ENCODE results near the gene GNAI1. TPM values are rescaled to one million over a fixed set of nuclear protein-coding genes. Genes with fewer than 3 reads are reported as not detected.
A peak's percentile ranks its signal among the peaks of the same experiment; 100 is the strongest.

The GNAI1 gene
- polyA plus RNA-seq, 2 of the 4 experiments (the other 2 are of a cell fraction) = 46.3 to 96.3 TPM

DNA sequence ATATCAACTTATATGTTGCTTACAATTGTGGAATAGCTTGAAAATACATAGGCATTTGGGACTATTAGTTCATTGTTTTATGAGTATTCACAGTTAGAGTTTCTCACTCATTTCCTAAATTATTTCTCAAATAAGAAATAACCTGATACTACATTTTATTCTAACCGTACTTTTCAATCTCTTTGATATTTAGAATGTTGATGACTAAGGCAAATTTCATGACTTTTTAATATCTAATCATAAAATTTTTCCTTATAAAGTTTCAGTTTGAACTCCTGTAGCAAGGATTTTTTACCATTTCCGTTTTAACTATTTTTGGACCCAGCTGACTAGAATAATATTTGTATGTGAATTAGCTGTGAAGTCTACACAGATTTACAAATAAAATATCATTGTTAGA lies 41.3 kb upstream of the GNAI1 start:
- H3K27ac ChIP-seq = no peak overlapping the region
- ATAC-seq = no peak
- ChIA-PET CTCF (interaction anchor here (1.6 kb wide), 1 partner anchor 299 kb away, joined by 5 read pairs; no protein-coding TSS in a partner anchor), POLR2A (no interaction called here)
- no peak for FAIRE-seq
- no peak overlapping the region for H3K4me3 ChIP-seq
- WGBS (ENCODE audit: missing lambda C conversion rate) = 72% methylated on average over 2 of the region's 2 CpGs
- H3K4me1 ChIP-seq = no peaks in the 10 kb centered on the region
- no peak overlapping the region for H3K4me2 ChIP-seq
- H3K9me3 ChIP-seq = no peaks in the 10 kb centered on the region
- no peak for TF ChIP-seq SREBF2 (IDR thresholded peaks at IDR 0.05)
- TF ChIP-seq MAFK (IDR thresholded peaks at IDR 0.05; ENCODE audit: partially characterized antibody) = peak; percentile 31
- DNase-seq (ENCODE audit: low read depth in 1 of 2, low spot score in 1 of 2) = no peak

DNA sequence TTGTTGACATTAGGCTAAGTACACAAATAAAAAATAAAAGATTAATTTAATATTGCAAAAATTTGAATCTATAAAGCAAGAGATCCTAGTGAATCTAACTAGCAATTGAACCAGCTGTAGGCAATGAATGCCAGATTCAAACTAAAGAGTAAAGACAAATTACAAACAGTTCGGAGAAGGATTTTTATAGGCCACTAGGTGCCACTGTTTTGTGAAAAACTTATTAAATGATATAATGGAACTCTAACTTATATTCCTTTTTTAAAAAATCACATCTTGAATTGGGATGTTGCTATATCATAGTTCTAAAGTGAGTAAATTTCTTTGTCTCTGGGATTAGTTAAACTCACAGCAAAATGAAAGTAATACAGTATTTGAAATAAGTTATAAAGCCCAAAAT lies 39.1 kb upstream of the GNAI1 start:
- ATAC-seq (peak in 1 of 2 experiments; percentile 44; a peak in 1 of 6 replicates), DNase-seq (ENCODE audit: low read depth in 1 of 2, low spot score in 1 of 2) (no peak), FAIRE-seq (peak; percentile 23)
- 25% methylated on average over 1 of the region's 1 CpG for WGBS (ENCODE audit: missing lambda C conversion rate)
- Histone ChIP-seq H3K4me3 (no peak overlapping the region), H3K4me1 (no peaks in the 10 kb centered on the region), H3K9me3 (no peaks in the 10 kb centered on the region), H3K4me2 (no peak overlapping the region), H3K27ac (no peak overlapping the region)
- TF ChIP-seq PHF8 (IDR thresholded peaks at IDR 0.05; ENCODE audit: borderline replicate concordance, low read depth) (no peak), ZSCAN20 (CRISPR knock-in tag; IDR thresholded peaks at IDR 0.05) (no peak), SMC3 (IDR thresholded peaks at IDR 0.05) (peak; percentile 63), RAD21 (conservative IDR thresholded peaks at IDR 0.05 in 1 of 2, IDR thresholded peaks at IDR 0.05 in 1 of 2) (peak; percentile 48 to 68)
- TF ChIP-seq, protein P1, sequence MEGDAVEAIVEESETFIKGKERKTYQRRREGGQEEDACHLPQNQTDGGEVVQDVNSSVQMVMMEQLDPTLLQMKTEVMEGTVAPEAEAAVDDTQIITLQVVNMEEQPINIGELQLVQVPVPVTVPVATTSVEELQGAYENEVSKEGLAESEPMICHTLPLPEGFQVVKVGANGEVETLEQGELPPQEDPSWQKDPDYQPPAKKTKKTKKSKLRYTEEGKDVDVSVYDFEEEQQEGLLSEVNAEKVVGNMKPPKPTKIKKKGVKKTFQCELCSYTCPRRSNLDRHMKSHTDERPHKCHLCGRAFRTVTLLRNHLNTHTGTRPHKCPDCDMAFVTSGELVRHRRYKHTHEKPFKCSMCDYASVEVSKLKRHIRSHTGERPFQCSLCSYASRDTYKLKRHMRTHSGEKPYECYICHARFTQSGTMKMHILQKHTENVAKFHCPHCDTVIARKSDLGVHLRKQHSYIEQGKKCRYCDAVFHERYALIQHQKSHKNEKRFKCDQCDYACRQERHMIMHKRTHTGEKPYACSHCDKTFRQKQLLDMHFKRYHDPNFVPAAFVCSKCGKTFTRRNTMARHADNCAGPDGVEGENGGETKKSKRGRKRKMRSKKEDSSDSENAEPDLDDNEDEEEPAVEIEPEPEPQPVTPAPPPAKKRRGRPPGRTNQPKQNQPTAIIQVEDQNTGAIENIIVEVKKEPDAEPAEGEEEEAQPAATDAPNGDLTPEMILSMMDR (IDR thresholded peaks at IDR 0.05) = peak; percentile 58
- TF ChIP-seq, protein P2, sequence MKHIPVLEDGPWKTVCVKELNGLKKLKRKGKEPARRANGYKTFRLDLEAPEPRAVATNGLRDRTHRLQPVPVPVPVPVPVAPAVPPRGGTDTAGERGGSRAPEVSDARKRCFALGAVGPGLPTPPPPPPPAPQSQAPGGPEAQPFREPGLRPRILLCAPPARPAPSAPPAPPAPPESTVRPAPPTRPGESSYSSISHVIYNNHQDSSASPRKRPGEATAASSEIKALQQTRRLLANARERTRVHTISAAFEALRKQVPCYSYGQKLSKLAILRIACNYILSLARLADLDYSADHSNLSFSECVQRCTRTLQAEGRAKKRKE (CRISPR knock-in tag; IDR thresholded peaks at IDR 0.05; ENCODE audit: low read depth) = no peak
- ChIA-PET CTCF (interaction anchor here (0.9 to 3.4 kb wide), 11 partner anchors 9 to 335 kb away, joined by 3 to 21 read pairs (median 3); no protein-coding TSS in a partner anchor), POLR2A (no interaction called here)

DNA sequence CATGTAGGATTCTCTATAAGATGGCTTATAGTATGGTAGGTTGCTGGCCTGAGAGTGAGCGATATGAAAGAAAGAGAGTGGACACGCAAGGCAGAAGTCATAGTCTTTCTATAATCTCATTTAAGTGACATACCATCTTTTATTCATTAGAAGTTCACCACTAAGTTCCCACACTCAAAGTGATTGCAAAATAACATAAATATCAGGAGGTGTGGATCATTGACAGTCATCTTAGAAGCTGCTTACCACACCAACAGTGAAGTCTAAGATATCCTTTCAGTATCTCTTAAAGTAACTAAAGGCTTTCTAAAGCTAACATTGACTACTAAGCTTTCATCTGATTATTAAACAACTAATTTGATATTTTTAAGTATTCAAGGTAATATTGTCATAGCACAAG lies 36.9 kb upstream of the GNAI1 start:
- ChIA-PET CTCF (interaction anchor here (0.9 to 3.4 kb wide), 8 partner anchors 9 to 295 kb away, joined by 3 to 21 read pairs (median 4); no protein-coding TSS in a partner anchor), POLR2A (interaction anchor here (1.0 kb wide), 1 partner anchor 37 kb away, joined by 3 read pairs; the partner anchor contains the start of gene GNAI1)
- TF ChIP-seq, protein P3, sequence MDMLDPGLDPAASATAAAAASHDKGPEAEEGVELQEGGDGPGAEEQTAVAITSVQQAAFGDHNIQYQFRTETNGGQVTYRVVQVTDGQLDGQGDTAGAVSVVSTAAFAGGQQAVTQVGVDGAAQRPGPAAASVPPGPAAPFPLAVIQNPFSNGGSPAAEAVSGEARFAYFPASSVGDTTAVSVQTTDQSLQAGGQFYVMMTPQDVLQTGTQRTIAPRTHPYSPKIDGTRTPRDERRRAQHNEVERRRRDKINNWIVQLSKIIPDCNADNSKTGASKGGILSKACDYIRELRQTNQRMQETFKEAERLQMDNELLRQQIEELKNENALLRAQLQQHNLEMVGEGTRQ (IDR thresholded peaks at IDR 0.05) = no peak
- no peak for TF ChIP-seq CHD4 (IDR thresholded peaks at IDR 0.05; ENCODE audit: borderline replicate concordance)
- no peak for TF ChIP-seq ZFP36 (IDR thresholded peaks at IDR 0.05; ENCODE audit: borderline replicate concordance, partially characterized antibody)
- TF ChIP-seq NPAS2 (CRISPR knock-in tag; IDR thresholded peaks at IDR 0.05; ENCODE audit: borderline replicate concordance) = no peak
- TF ChIP-seq, protein P4, sequence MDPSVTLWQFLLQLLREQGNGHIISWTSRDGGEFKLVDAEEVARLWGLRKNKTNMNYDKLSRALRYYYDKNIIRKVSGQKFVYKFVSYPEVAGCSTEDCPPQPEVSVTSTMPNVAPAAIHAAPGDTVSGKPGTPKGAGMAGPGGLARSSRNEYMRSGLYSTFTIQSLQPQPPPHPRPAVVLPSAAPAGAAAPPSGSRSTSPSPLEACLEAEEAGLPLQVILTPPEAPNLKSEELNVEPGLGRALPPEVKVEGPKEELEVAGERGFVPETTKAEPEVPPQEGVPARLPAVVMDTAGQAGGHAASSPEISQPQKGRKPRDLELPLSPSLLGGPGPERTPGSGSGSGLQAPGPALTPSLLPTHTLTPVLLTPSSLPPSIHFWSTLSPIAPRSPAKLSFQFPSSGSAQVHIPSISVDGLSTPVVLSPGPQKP (IDR thresholded peaks at IDR 0.05; ENCODE audit: low read depth, low read length) = no peak
- WGBS (ENCODE audit: missing lambda C conversion rate) = 97% methylated on average over 2 of the region's 2 CpGs
- H3K4me3 ChIP-seq = no peak overlapping the region
- no peak overlapping the region for H3K4me2 ChIP-seq
- no peak overlapping the region for H3K27ac ChIP-seq
- FAIRE-seq = no peak
- ATAC-seq = no peak
- peaks cover 2% of the 10 kb centered on the region; the same call in 1 of the 3 replicates for H3K9me3 ChIP-seq
- H3K4me1 ChIP-seq = no peaks in the 10 kb centered on the region
- no peak for DNase-seq (ENCODE audit: low read depth in 1 of 2, low spot score in 1 of 2)

DNA sequence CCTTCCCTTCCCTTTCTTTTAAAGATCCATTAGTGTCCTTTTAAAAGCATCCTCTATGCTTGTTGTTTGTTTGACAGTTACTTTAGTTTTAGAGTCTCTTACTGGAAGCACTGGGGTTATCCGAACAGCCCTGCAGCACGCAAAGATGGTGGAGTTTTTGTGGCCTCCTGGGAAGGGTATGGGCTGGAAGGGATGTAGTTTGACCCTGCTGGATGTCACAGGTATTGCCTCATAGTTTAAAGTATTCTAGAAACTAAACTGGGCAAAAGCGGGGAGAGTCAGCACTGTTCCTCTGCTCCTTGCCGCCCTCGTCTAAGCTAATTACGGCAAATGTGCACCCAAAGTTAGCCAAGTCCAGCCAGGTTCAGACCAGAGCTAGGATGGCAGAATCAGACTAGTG lies 35.8 kb upstream of the GNAI1 start:
- TF ChIP-seq PHF8 (IDR thresholded peaks at IDR 0.05; ENCODE audit: borderline replicate concordance, low read depth) (no peak), CEBPB (IDR thresholded peaks at IDR 0.05) (0 out of 4 replicates have a peak, but pooled peaks of 1 of the 2 experiments have one; percentile 26), ZFP36 (IDR thresholded peaks at IDR 0.05; ENCODE audit: borderline replicate concordance, partially characterized antibody) (no peak), POLR2A (IDR thresholded peaks at IDR 0.05; ENCODE audit: low read length) (no peak), HOXB13 (CRISPR knock-in tag; IDR thresholded peaks at IDR 0.05; ENCODE audit: low read depth) (no peak)
- FAIRE-seq = no peak
- no peak for DNase-seq (ENCODE audit: low read depth in 1 of 2, low spot score in 1 of 2)
- ChIA-PET POLR2A (no interaction called here), CTCF (interaction anchor here (0.6 kb wide), 1 partner anchor 18 kb away, joined by 3 read pairs; no protein-coding TSS in a partner anchor)
- H3K4me3 ChIP-seq = no peak overlapping the region
- 96% methylated on average over 6 of the region's 6 CpGs for WGBS (ENCODE audit: missing lambda C conversion rate)
- H3K4me2 ChIP-seq = no peak overlapping the region
- H3K27ac ChIP-seq = no peak overlapping the region
- peaks cover 2% of the 10 kb centered on the region; the same call in 1 of the 3 replicates for H3K9me3 ChIP-seq
- ATAC-seq = peak; percentile 77 to 83
- no peaks in the 10 kb centered on the region for H3K4me1 ChIP-seq

Data from A549 (cell line).